DOHH2 (cell line): Measurements from ENCODE around the gene PTPA.

Source experiments
- H3F3A ChIP-seq: fragments of 200-600 bp; sonication (generic), shearing (Covaris generic); 2 replicates; pipeline ENCODE4 v1.6.0; 2016; ENCODE audit warnings: antibody characterized with exemption, mild to moderate bottlenecking; ENCODE audit not compliant: control insufficient read depth, insufficient read depth
- H3K27ac ChIP-seq: fragments of 200-600 bp; sonication (generic); 2 replicates; pipeline ENCODE4 v1.5.1; 2014; ENCODE audit warnings: low read depth, mild to moderate bottlenecking, low read length, moderate library complexity
- H3K27me3 ChIP-seq: fragments of 200-600 bp; sonication (generic); 2 replicates; pipeline ENCODE4 v1.6.1; 2014; ENCODE audit warnings: mild to moderate bottlenecking, low read length, mixed read lengths; ENCODE audit not compliant: control insufficient read depth
- H3K36me3 ChIP-seq: fragments of 200-600 bp; sonication (generic); 2 replicates; pipeline ENCODE4 v1.6.1; 2014; ENCODE audit warnings: mild to moderate bottlenecking, low read length, moderate library complexity, mixed read lengths; ENCODE audit not compliant: control insufficient read depth
- H3K4me1 ChIP-seq: fragments of 200-600 bp; sonication (generic); 2 replicates; pipeline ENCODE4 v1.6.1; 2014; ENCODE audit warnings: mild to moderate bottlenecking, low read length, mixed read lengths; ENCODE audit not compliant: control insufficient read depth
- H3K4me2 ChIP-seq: fragments of 200-600 bp; sonication (generic); 2 replicates; pipeline ENCODE4 v1.6.0; 2014; ENCODE audit warnings: mild to moderate bottlenecking, low read length, moderate library complexity
- H3K4me3 ChIP-seq: fragments of 200-600 bp; sonication (generic); 2 replicates; pipeline ENCODE4 v1.5.1; 2014; ENCODE audit warnings: mild to moderate bottlenecking, low read length, mixed read lengths
- H3K79me2 ChIP-seq: fragments of 200-600 bp; sonication (generic); 2 replicates; pipeline ENCODE4 v1.6.1; 2014; ENCODE audit warnings: mild to moderate bottlenecking, low read length, mixed read lengths; ENCODE audit not compliant: control insufficient read depth
- H3K9me2 ChIP-seq: fragments of 200-600 bp; sonication (generic); replicated peaks from 2 replicates; pipeline ENCODE4 v1.6.1; 2014; ENCODE audit warnings: mild to moderate bottlenecking, low read length, mixed read lengths; ENCODE audit not compliant: control insufficient read depth
- H3K9me3 ChIP-seq: fragments of 200-600 bp; sonication (generic); 2 replicates; pipeline ENCODE4 v1.6.1; 2014; ENCODE audit warnings: antibody characterized with exemption, low read length, mixed read lengths; ENCODE audit not compliant: control insufficient read depth, insufficient read depth
- H4K20me1 ChIP-seq: fragments of 200-600 bp; sonication (generic); 2 replicates; pipeline ENCODE4 v1.6.0; 2014; ENCODE audit warnings: low read depth, mild to moderate bottlenecking, antibody characterized with exemption, low read length, moderate library complexity; ENCODE audit not compliant: control insufficient read depth, insufficient read depth
- CTCF ChIP-seq: fragments of 200-600 bp; sonication (generic); IDR thresholded peaks from one replicate; pipeline ENCODE4 v1.5.1; 2014; ENCODE audit warnings: antibody characterized with exemption, mild to moderate bottlenecking, low read depth, low read length; ENCODE audit not compliant: poor library complexity, severe bottlenecking
- EZH2phosphoT487 ChIP-seq: fragments of 200-600 bp; sonication (generic); IDR thresholded peaks from 2 replicates; pipeline ENCODE4 v1.6.1; 2017; ENCODE audit warnings: borderline replicate concordance, mild to moderate bottlenecking, antibody characterized with exemption, low read length, moderate library complexity, mixed read lengths

PTPA gene

GRCh38 chr9:129103595-129103965, 7.6 kb upstream of the PTPA start:
- Histone ChIP-seq H3K4me3 (no peak overlapping the region), H3K36me3 (no peaks in the 10 kb centered on the region), H3K9me3 (no peaks in the 10 kb centered on the region), H3K9me2 (no peaks in the 10 kb centered on the region), H3K4me1 (no peaks in the 10 kb centered on the region), H3K27ac (no peak overlapping the region), H3K79me2 (no peaks in the 10 kb centered on the region), H3K27me3 (peaks cover 16% of the 10 kb centered on the region), H3K4me2 (no peak overlapping the region), H4K20me1 (no peaks in the 10 kb centered on the region), H3F3A (no peaks in the 10 kb centered on the region)
- TF ChIP-seq EZH2phosphoT487 = no peak
- no peak for TF ChIP-seq CTCF

- TF ChIP-seq CTCF (no peak), EZH2phosphoT487 (no peak)
- Histone ChIP-seq H3K4me1 (no peaks in the 10 kb centered on the region), H3F3A (no peaks in the 10 kb centered on the region), H3K4me3 (no peak overlapping the region), H3K4me2 (no peak overlapping the region), H3K9me3 (no peaks in the 10 kb centered on the region), H3K27me3 (peaks cover 21% of the 10 kb centered on the region), H3K27ac (no peak overlapping the region), H3K36me3 (no peaks in the 10 kb centered on the region), H3K9me2 (no peaks in the 10 kb centered on the region), H3K79me2 (no peaks in the 10 kb centered on the region), H4K20me1 (no peaks in the 10 kb centered on the region)
These were observed 7.2 kb upstream of the PTPA start for GRCh38 chr9:129104051-129104450.

- Histone ChIP-seq H3K4me3 (no peak overlapping the region), H3K4me2 (no peak overlapping the region), H3F3A (no peaks in the 10 kb centered on the region; the same call in 1 of the 2 replicates), H3K9me2 (no peaks in the 10 kb centered on the region), H3K27ac (no peak overlapping the region), H3K36me3 (no peaks in the 10 kb centered on the region), H4K20me1 (no peaks in the 10 kb centered on the region), H3K79me2 (no peaks in the 10 kb centered on the region), H3K9me3 (no peaks in the 10 kb centered on the region), H3K27me3 (peaks cover 21% of the 10 kb centered on the region), H3K4me1 (peaks cover 3% of the 10 kb centered on the region)
- no peak for TF ChIP-seq CTCF
- no peak for TF ChIP-seq EZH2phosphoT487
These were observed 5.1 kb upstream of the PTPA start for GRCh38 chr9:129105857-129106694.
